RCC 7860 (cell line): ENCODE results near the gene SMIM3.
A peak's percentile ranks its signal among the peaks of the same experiment; 100 is the strongest.

Source experiments
- DNase-seq: peaks from one replicate; pipeline ENCODE4 v3.0.0-alpha.2; 2015; ENCODE audit warnings: low spot score
- FAIRE-seq: peaks from 2 replicates; lab custom pipeline; 2012; peaks lifted over from hg19 to GRCh38; lab: Jason Lieb, UNC

The SMIM3 gene

GRCh38 chr5:150764530-150764929 is 14.0 kb upstream of the SMIM3 start:
- FAIRE-seq (no peak), DNase-seq (no peak)

- no peak for FAIRE-seq
- DNase-seq: no peak
Observed at GRCh38 chr5:150765011-150765798, 13.4 kb upstream of the SMIM3 start.

GRCh38 chr5:150765799-150766169 is 12.8 kb upstream of the SMIM3 start:
- DNase-seq: no peak

GRCh38 chr5:150766251-150766650 is 12.3 kb upstream of the SMIM3 start:
- no peak for FAIRE-seq

More at GRCh38 chr5:150765799-150766169, 12.8 kb upstream of the SMIM3 start:
- FAIRE-seq: no peak

GRCh38 chr5:150771034-150771795 is 7.3 kb upstream of the SMIM3 start:
- FAIRE-seq (no peak), DNase-seq (no peak)

More at GRCh38 chr5:150766251-150766650, 12.3 kb upstream of the SMIM3 start:
- DNase-seq: no peak

GRCh38 chr5:150774145-150774544 is 4.4 kb upstream of the SMIM3 start:
- peak; percentile 99 for FAIRE-seq
- DNase-seq: peak; percentile 91

- FAIRE-seq (no peak), DNase-seq (no peak)
Observed at GRCh38 chr5:150777685-150778084, 872 bp upstream of the SMIM3 start.

GRCh38 chr5:150778088-150778516 is 455 bp upstream of the SMIM3 start:
- FAIRE-seq (no peak), DNase-seq (no peak)

- FAIRE-seq: no peak
- no peak for DNase-seq
Observed at GRCh38 chr5:150779397-150780186, 1.0 kb downstream of the SMIM3 start.

GRCh38 chr5:150780187-150780692 is 1.7 kb downstream of the SMIM3 start:
- FAIRE-seq (peak; percentile 92), DNase-seq (peak; percentile 93)

- FAIRE-seq: no peak
Observed at GRCh38 chr5:150780816-150781221, 2.3 kb downstream of the SMIM3 start.

GRCh38 chr5:150781706-150782614 is 3.4 kb downstream of the SMIM3 start:
- DNase-seq (peak; percentile 95), FAIRE-seq (peak; percentile 94)

More at GRCh38 chr5:150780816-150781221, 2.3 kb downstream of the SMIM3 start:
- DNase-seq: peak; percentile 96

GRCh38 chr5:150782850-150783249 is 4.3 kb downstream of the SMIM3 start:
- no peak for FAIRE-seq
- no peak for DNase-seq

- DNase-seq (peak; percentile 77), FAIRE-seq (peak; percentile 93)
Observed at GRCh38 chr5:150783422-150783928, 4.9 kb downstream of the SMIM3 start.

- FAIRE-seq (no peak), DNase-seq (no peak)
Observed at GRCh38 chr5:150785950-150786349, 7.4 kb downstream of the SMIM3 start.

- DNase-seq: no peak
- FAIRE-seq: no peak
Observed at GRCh38 chr5:150786876-150787275, 8.3 kb downstream of the SMIM3 start.

GRCh38 chr5:150787656-150788055 is 9.1 kb downstream of the SMIM3 start:
- DNase-seq (no peak), FAIRE-seq (no peak)

GRCh38 chr5:150788977-150789376 is 10.4 kb downstream of the SMIM3 start:
- no peak for FAIRE-seq
- no peak for DNase-seq

GRCh38 chr5:150789450-150789849 is 10.9 kb downstream of the SMIM3 start:
- DNase-seq (no peak), FAIRE-seq (no peak)
